HCT116 (cell line): ENCODE data around the gene APOBEC3C. TPM values are rescaled to one million over a fixed set of nuclear protein-coding genes. Genes with fewer than 3 reads are reported as not detected.
"Not testable (repeated sequence)": the region's sequence is repeated elsewhere in the genome, so short reads cannot be mapped to it uniquely, and the experiment has no call there.

Experiments used
- ATAC-seq: fragments of 200-7000 bp; cut with Tn5 transposase; 2 replicates; pipeline ENCODE4 v1.9.1; 2020; ENCODE audit warnings: mild to moderate bottlenecking, moderate library complexity
- BruUV-seq: library from RNA; stranded (reverse); fragments of 400-500 nt; replicated peaks from 2 replicates; lab custom pipeline; 2021; lab: Mats Ljungman, UMichigan
- CTCF ChIA-PET: fragments of 300-600 bp; sonication (Branson Sonifier 250); formaldehyde crosslinking; loops from one replicate; lab custom pipeline; 2021; ENCODE audit warnings: antibody characterized with exemption; lab: Charles Lee
- POLR2A ChIA-PET: fragments of 300-600, 350-600 bp; sonication (Branson Sonifier 250); formaldehyde crosslinking; loops from one replicate; lab custom pipeline; 2021; ENCODE audit warnings: antibody characterized with exemption; lab: Charles Lee
- RAD21 ChIA-PET, 2 experiments: fragments of 300-600 bp; sonication (Branson Sonifier 250); formaldehyde crosslinking; loops; one replicate each; lab custom pipeline; 2023; ENCODE audit warnings: low total read pairs in 2 of 2; ENCODE audit not compliant: uncharacterized antibody in 2 of 2, unreplicated experiment in 2 of 2, low non-redundant PET in 1 of 2; lab: Charles Lee
- DNase-seq: peaks from one replicate; pipeline ENCODE4 v3.0.0-alpha.2; 2010; ENCODE audit warnings: low read depth, low spot score
- H2AFZ ChIP-seq: fragments of 200-600 bp; shearing (Covaris generic), sonication (generic); 2 replicates; pipeline ENCODE4 v1.6.1; 2017; ENCODE audit warnings: low read depth, mixed run types, mixed read lengths, antibody characterized with exemption, low read length; ENCODE audit not compliant: poor library complexity, severe bottlenecking
- H3K27ac ChIP-seq: 2 replicates; pipeline ENCODE4 v1.5.1; 2012; ENCODE audit warnings: low read depth, low read length
- H3K27me3 ChIP-seq: fragments of 200-600 bp; sonication (generic); 2 replicates; pipeline ENCODE4 v1.6.1; 2016; ENCODE audit warnings: mixed run types, low read length, mixed read lengths; ENCODE audit not compliant: insufficient read depth
- H3K36me3 ChIP-seq, 2 experiments: fragments of 200-500 bp in 1 of 2; fragments of 200-600 bp in 1 of 2; sonication (Bioruptor generic) in 1 of 2; sonication (generic) in 1 of 2; 2 replicates each; pipeline versions ENCODE4 v1.5.1 to v1.6.1; 2014 to 2016; ENCODE audit warnings: low read length in 2 of 2, inconsistent platforms in 1 of 2, mixed read lengths in 1 of 2, mixed run types in 1 of 2; ENCODE audit not compliant: insufficient read depth in 2 of 2, control insufficient read depth in 1 of 2
- H3K4me1 ChIP-seq, 2 experiments: fragments of 200-600 bp in 1 of 2; sonication (generic) in 1 of 2; 2 replicates each; pipeline versions ENCODE4 v1.5.1 to v1.6.1; 2012 to 2017; ENCODE audit warnings: low read length in 2 of 2, inconsistent platforms in 1 of 2, mild to moderate bottlenecking in 1 of 2, mixed read lengths in 1 of 2, mixed run types in 1 of 2, moderate library complexity in 1 of 2; ENCODE audit not compliant: insufficient read depth in 2 of 2, control insufficient read depth in 1 of 2
- H3K4me2 ChIP-seq: fragments of 200-600 bp; sonication (generic); 2 replicates; pipeline ENCODE4 v1.6.1; 2017; ENCODE audit warnings: mixed run types, low read length, mixed read lengths
- H3K4me3 ChIP-seq, 2 experiments: fragments of 200-600 bp in 1 of 2; sonication (generic) in 1 of 2; replicated peaks in 1 of 2; 2 replicates each; pipeline ENCODE4 v1.5.1; 2011 to 2016; ENCODE audit warnings: low read length in 2 of 2, control low read depth in 1 of 2, low read depth in 1 of 2, mild to moderate bottlenecking in 1 of 2, mixed read lengths in 1 of 2, mixed run types in 1 of 2
- H3K79me2 ChIP-seq: fragments of 200-600 bp; sonication (generic); 2 replicates; pipeline ENCODE4 v1.6.1; 2017; ENCODE audit warnings: mild to moderate bottlenecking, mixed run types, low read length, moderate library complexity, mixed read lengths; ENCODE audit not compliant: insufficient read depth
- H3K9ac ChIP-seq: fragments of 200-600 bp; sonication (generic); 2 replicates; pipeline ENCODE4 v1.6.1; 2016; ENCODE audit warnings: low read length, mixed read lengths
- H3K9me2 ChIP-seq: fragments of 200-600 bp; sonication (generic), shearing (Covaris generic); 2 replicates; pipeline ENCODE4 v1.6.1; 2017; ENCODE audit warnings: mixed run types, mild to moderate bottlenecking, moderate library complexity; ENCODE audit not compliant: insufficient read depth
- H3K9me3 ChIP-seq, 2 experiments: fragments of 200-500 bp in 1 of 2; fragments of 200-600 bp in 1 of 2; sonication (Bioruptor generic) in 1 of 2; sonication (generic) in 1 of 2; 2 replicates each; pipeline ENCODE4 v1.6.1; 2014 to 2017; ENCODE audit warnings: low read length in 2 of 2, mixed read lengths in 2 of 2, inconsistent platforms in 1 of 2, low read depth in 1 of 2, mild to moderate bottlenecking in 1 of 2, mixed run types in 1 of 2, moderate library complexity in 1 of 2; ENCODE audit not compliant: control insufficient read depth in 1 of 2, insufficient read depth in 1 of 2
- H4K20me1 ChIP-seq: fragments of 200-600 bp; sonication (generic), shearing (Covaris generic); 2 replicates; pipeline ENCODE4 v1.6.1; 2017; ENCODE audit warnings: mixed run types, mild to moderate bottlenecking, moderate library complexity; ENCODE audit not compliant: insufficient read depth
- EZH2phosphoT487 ChIP-seq: fragments of 200-600 bp; IDR thresholded peaks from 2 replicates; pipeline ENCODE4 v1.6.1; 2018; ENCODE audit warnings: antibody characterized with exemption, borderline replicate concordance
- intact Hi-C: fragments of 100-400 bp; cut with micrococcal nuclease; formaldehyde crosslinking; loops from 2 replicates; pipeline ENCODE4 v1.10.0; 2022
- total RNA-seq: library from RNA; stranded (reverse); gene quantifications from one replicate; pipeline ENCODE4 v1.2.1, GENCODE V29; 2021; ENCODE audit not compliant: unreplicated experiment

The APOBEC3C gene
- total RNA-seq, 1 experiment from 2014 or later: 40.2 TPM

DNA sequence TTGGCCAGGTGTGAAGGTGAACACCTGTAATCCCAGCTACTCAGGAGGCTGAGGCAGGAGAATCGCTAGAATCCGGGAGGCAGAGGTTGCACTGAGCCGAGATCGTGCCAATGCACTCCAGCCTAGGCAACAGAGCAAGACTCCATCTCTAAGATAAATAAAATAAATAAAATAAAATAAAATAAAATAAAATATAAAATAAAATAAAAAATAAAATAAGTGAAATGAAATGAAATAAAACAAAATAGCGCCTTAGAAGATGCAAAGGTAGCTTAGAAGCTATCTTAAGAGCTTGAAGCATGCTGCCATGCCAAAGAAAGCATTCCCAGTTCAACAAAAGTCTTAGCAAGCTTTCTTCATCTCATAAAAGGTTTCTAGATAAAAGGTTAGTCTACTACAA, 6.9 kb upstream of the APOBEC3C start:
- H3K36me3 ChIP-seq: no peaks in the 10 kb centered on the region
- no peak overlapping the region for H3K27ac ChIP-seq
- no peak for ATAC-seq
- H3K9ac ChIP-seq: no peak overlapping the region
- DNase-seq: no peak
- no peaks in the 10 kb centered on the region for H3K27me3 ChIP-seq
- ChIA-PET POLR2A (no interaction called here), RAD21 (no interaction called here), CTCF (interaction anchor here (0.6 to 1.0 kb wide), 3 partner anchors 29 to 137 kb away, joined by 3 to 5 read pairs (median 5); no protein-coding TSS in a partner anchor)
- no peak overlapping the region for H3K4me2 ChIP-seq
- no peak overlapping the region for H2AFZ ChIP-seq
- no peaks in the 10 kb centered on the region for H3K9me3 ChIP-seq
- H3K79me2 ChIP-seq: no peaks in the 10 kb centered on the region
- no TSS peak for BruUV-seq
- no peaks in the 10 kb centered on the region for H3K9me2 ChIP-seq
- peaks cover 7 to 13% of the 10 kb centered on the region in 2 experiments; a peak in 3 of 4 replicates for H3K4me1 ChIP-seq
- H4K20me1 ChIP-seq: no peaks in the 10 kb centered on the region
- intact Hi-C loops: loop anchor here (1.0 to 5.0 kb wide), 2 partner anchors 111 to 300 kb away; no protein-coding TSS in a partner anchor
- TF ChIP-seq EZH2phosphoT487: no peak
- no peak overlapping the region for H3K4me3 ChIP-seq

DNA sequence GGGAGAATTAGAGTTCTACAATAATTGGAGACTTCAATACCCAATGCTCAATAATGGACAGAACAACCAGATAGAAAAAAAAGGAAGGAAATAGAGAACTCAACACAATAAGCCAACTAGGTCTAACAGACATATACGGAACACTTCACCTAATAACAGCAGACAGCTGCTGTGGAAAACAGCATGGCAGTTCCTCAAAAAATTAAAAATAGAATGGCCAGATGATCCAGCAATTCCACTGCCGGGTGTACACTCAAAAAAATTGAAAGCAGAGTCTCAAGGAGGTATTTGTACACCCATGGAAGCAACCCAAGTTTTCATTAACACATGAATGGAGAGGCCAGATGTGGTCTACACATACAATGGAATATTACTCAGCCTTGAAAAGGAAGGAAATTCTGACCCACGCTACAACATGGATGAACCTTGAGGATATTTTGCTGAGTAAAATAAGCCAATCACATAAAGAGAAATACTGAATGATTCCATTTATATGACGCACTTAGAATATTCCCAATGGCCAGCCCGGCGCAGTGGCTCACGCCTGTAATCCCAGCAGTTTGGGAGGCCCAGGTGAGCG, 5.7 kb upstream of the APOBEC3C start:
- H3K9ac ChIP-seq, H3K27me3 ChIP-seq: not testable (repeated sequence)
- intact Hi-C loops: loop anchor here (5.0 kb wide), 1 partner anchor 299 kb away; no protein-coding TSS in a partner anchor

More for the DNA sequence above, 5.7 kb upstream of the APOBEC3C start:
- H4K20me1 ChIP-seq, H3K4me1 ChIP-seq, H3K4me2 ChIP-seq, H3K4me3 ChIP-seq, H3K36me3 ChIP-seq, H3K9me2 ChIP-seq, BruUV-seq, POLR2A ChIA-PET, H3K9me3 ChIP-seq, RAD21 ChIA-PET, H3K27ac ChIP-seq, H3K79me2 ChIP-seq, H2AFZ ChIP-seq, DNase-seq, CTCF ChIA-PET, ATAC-seq: not testable (repeated sequence)
